ENCODE results near the gene SOX2. TPM values are rescaled to one million over a fixed set of nuclear protein-coding genes. Genes with fewer than 3 reads are reported as not detected.

SOX2 gene
- total RNA-seq = 2.9 TPM

GRCh38 chr3:181711325-181712135 is at the start of gene SOX2:
TSS of gene SOX2 (plus strand) at chr3:181711925. CDS start at chr3:181712361, 436 bp downstream.
- intact Hi-C loops (cut with DNase I) = loop anchor here (5.0 to 10.0 kb wide), 2 partner anchors 543 to 971 kb away; no protein-coding TSS in a partner anchor
- Histone ChIP-seq H3K27me3 (peaks cover 11% of the 10 kb centered on the region), H3K4me1 (peaks cover 25% of the 10 kb centered on the region), H3K27ac (peak within 1 kb of the TSS; percentile 62), H3K9me3 (no peaks in the 10 kb centered on the region), H3K36me3 (no peaks in the 10 kb centered on the region), H3K4me3 (peak within 1 kb of the TSS; percentile 26 to 48)
- TF ChIP-seq POLR2A (IDR thresholded peaks at IDR 0.05) = peak in 1 of 2 donors; percentile 8
- no peak for TF ChIP-seq CTCF (IDR thresholded peaks at IDR 0.05)
- TF ChIP-seq POLR2AphosphoS5 (IDR thresholded peaks at IDR 0.05; ENCODE audit: insufficient read depth in 1 of 2, low read depth in 1 of 2) = peak; percentile 10 to 37
- no peak for DNase-seq (ENCODE audit: extremely low spot score in 2 of 2)

- intact Hi-C loops (cut with DNase I) = no loop called here
- no peak for DNase-seq (ENCODE audit: extremely low spot score in 2 of 2)
- Histone ChIP-seq H3K27ac (no peak overlapping the region), H3K27me3 (no peaks in the 10 kb centered on the region), H3K4me1 (no peaks in the 10 kb centered on the region), H3K36me3 (no peaks in the 10 kb centered on the region), H3K4me3 (no peak overlapping the region), H3K9me3 (no peaks in the 10 kb centered on the region)
- TF ChIP-seq POLR2AphosphoS5 (IDR thresholded peaks at IDR 0.05; ENCODE audit: insufficient read depth in 1 of 2, low read depth in 1 of 2) (no peak), POLR2A (IDR thresholded peaks at IDR 0.05) (no peak), CTCF (IDR thresholded peaks at IDR 0.05) (no peak)
These were observed 28.2 kb upstream of the SOX2 start for GRCh38 chr3:181683563-181683962.

- Histone ChIP-seq H3K4me3 (no peak overlapping the region), H3K9me3 (no peaks in the 10 kb centered on the region), H3K4me1 (no peaks in the 10 kb centered on the region), H3K27me3 (no peaks in the 10 kb centered on the region), H3K27ac (no peak overlapping the region), H3K36me3 (no peaks in the 10 kb centered on the region)
- intact Hi-C loops (cut with DNase I) = no loop called here
- TF ChIP-seq CTCF (IDR thresholded peaks at IDR 0.05) (no peak), POLR2AphosphoS5 (IDR thresholded peaks at IDR 0.05; ENCODE audit: insufficient read depth in 1 of 2, low read depth in 1 of 2) (no peak), POLR2A (IDR thresholded peaks at IDR 0.05) (no peak)
- no peak for DNase-seq (ENCODE audit: extremely low spot score in 2 of 2)
These were observed 24.5 kb upstream of the SOX2 start for GRCh38 chr3:181687190-181687589.

- DNase-seq (ENCODE audit: extremely low spot score in 2 of 2) = no peak
- Histone ChIP-seq H3K4me1 (no peaks in the 10 kb centered on the region), H3K27me3 (no peaks in the 10 kb centered on the region), H3K27ac (no peak overlapping the region), H3K4me3 (no peak overlapping the region), H3K9me3 (no peaks in the 10 kb centered on the region), H3K36me3 (no peaks in the 10 kb centered on the region)
- TF ChIP-seq POLR2A (IDR thresholded peaks at IDR 0.05) = no peak
- intact Hi-C loops (cut with DNase I) = no loop called here
These were observed 24.0 kb upstream of the SOX2 start for GRCh38 chr3:181687731-181688130.

- no peak for TF ChIP-seq POLR2AphosphoS5 (IDR thresholded peaks at IDR 0.05; ENCODE audit: insufficient read depth in 1 of 2, low read depth in 1 of 2)
- no peak for TF ChIP-seq CTCF (IDR thresholded peaks at IDR 0.05)
- no peak for TF ChIP-seq POLR2A (IDR thresholded peaks at IDR 0.05)
- intact Hi-C loops (cut with DNase I) = no loop called here
- Histone ChIP-seq H3K4me1 (no peaks in the 10 kb centered on the region), H3K9me3 (no peaks in the 10 kb centered on the region), H3K27ac (no peak overlapping the region), H3K27me3 (no peaks in the 10 kb centered on the region), H3K36me3 (no peaks in the 10 kb centered on the region), H3K4me3 (no peak overlapping the region)
- DNase-seq (ENCODE audit: extremely low spot score in 2 of 2) = no peak
These were observed 22.2 kb upstream of the SOX2 start for GRCh38 chr3:181689546-181689945.
